Heart right ventricle (tissue), 16 donors: ENCODE measurements around the gene PCTP. TPM values are rescaled to one million over a fixed set of nuclear protein-coding genes. Genes with fewer than 3 reads are reported as not detected.

Experiments
- ATAC-seq, 8 donors: fragments of 200-7000 bp; cut with Tn5 transposase; one replicate each; pipeline ENCODE4 v1.9.1; 2020; ENCODE audit warnings: mild to moderate bottlenecking in 8 of 8, moderate library complexity in 8 of 8, moderate number of reproducible peaks in 1 of 8
- DNase-seq, 2 donors: peaks; one replicate each; pipeline ENCODE4 v3.0.0-alpha.2; 2020
- H3K27ac ChIP-seq, 10 donors: fragments of 200-600 bp; sonication (generic) in 2 of 10; one replicate each; pipeline versions ENCODE4 v1.5.0 to v1.8.0; 2020 to 2022; ENCODE audit warnings: mild to moderate bottlenecking in 3 of 10
- H3K27me3 ChIP-seq, 7 donors: fragments of 200-600 bp; one replicate each; pipeline ENCODE4 v1.8.0; 2021 to 2022; ENCODE audit warnings: mild to moderate bottlenecking in 2 of 7
- H3K36me3 ChIP-seq, 9 donors: fragments of 200-600 bp; sonication (generic) in 1 of 9; one replicate each; pipeline versions ENCODE4 v1.5.0 to v1.8.0; 2020 to 2022; ENCODE audit warnings: mild to moderate bottlenecking in 2 of 9
- H3K4me1 ChIP-seq, 9 donors: fragments of 200-600 bp; sonication (generic) in 1 of 9; one replicate each; pipeline versions ENCODE4 v1.5.0 to v1.8.0; 2020 to 2022; ENCODE audit warnings: mild to moderate bottlenecking in 4 of 9
- H3K4me3 ChIP-seq, 10 donors: fragments of 200-600 bp; sonication (generic) in 2 of 10; one replicate each; pipeline versions ENCODE4 v1.5.0 to v1.8.0; 2020 to 2022; ENCODE audit warnings: mild to moderate bottlenecking in 7 of 10, moderate library complexity in 2 of 10
- H3K9me3 ChIP-seq, 11 donors: fragments of 200-600 bp in 10 of 11; sonication (generic) in 2 of 11; one replicate each; pipeline versions ENCODE4 v1.5.0 to v1.8.0; 2013 to 2022; ENCODE audit warnings: mild to moderate bottlenecking in 2 of 11, control low read depth in 1 of 11, moderate library complexity in 1 of 11
- WGBS, 2 donors: extraction: QIAGEN DNeasy Blood & Tissue Kit; methylation state at CpG; one replicate each; pipeline ENCODE4 v1.1.7; 2013; ENCODE audit warnings: inconsistent platforms in 1 of 2; 5-methylcytosine and 5-hydroxymethylcytosine counted together
- intact Hi-C, 10 donors: fragments of 100-400 bp; cut with DNase I; formaldehyde crosslinking; loops; one replicate each; pipeline versions ENCODE4 v1.11.1 to v1.14.2; 2022
- polyA plus RNA-seq, 2 donors: library from polyadenylated mRNA; stranded (reverse); fragments of 200-250 nt; gene quantifications; one replicate each; pipeline ENCODE4 v1.2.3, GENCODE V29; 2013
- total RNA-seq, 10 donors: library from RNA; stranded (reverse); fragmentation: NEBNext Ultra II Directional in 3 of 10; extraction: Animal tissue kit (Norgen Biotek cat#: 25700) in 3 of 10; gene quantifications; one replicate each; pipeline versions ENCODE4 v1.2.1 to v1.2.4, GENCODE V29; 2021 to 2023
- TF ChIP-seq, protein P1 (sequence below), 9 donors: fragments of 200-600 bp; sonication (generic) in 2 of 9; IDR thresholded peaks; one replicate each; pipeline versions ENCODE4 v1.5.0 to v1.8.0; 2021 to 2022; ENCODE audit warnings: antibody characterized with exemption in 9 of 9, mild to moderate bottlenecking in 5 of 9, moderate library complexity in 1 of 9
- donor health status: Arrhythmogenic right ventricular cardiomyopathy.
- donor health status: ischemic (EF 13 %, LVEDD 7.1; RV severe dilation, severe dysfunction).
- donor health status: healthy with polysubstance abuse.
- donor health status: DM: no; HTN: yes; CAD: no.
- donor health status: DM: no; HTN: no; CAD: no.
- donor health status: ischemic (EF 25% LVEDD 6.9; RV normal size, moderate dysfunction).
- donor health status: ischemic (EF 25% LVEDD 5.7; RV mildly dilated, moderate dysfunction).
- donor health status: healthy.
- donor health status: DM: yes; HTN: yes; CAD: no.
- donor health status: Ischemic cardiomyopathy.
- donor health status: ischemic (EF 35%, LVEDD 5.7; RV mildly dilated, moderate dysfunction).
- donor health status: nonischemic (EF 11% LVEDD 7.7; RV severe dilation, severe dysfunction).
- donor health status: DM: yes; HTN: yes; CAD: no.
- donor health status: PGD.
- donor health status: ischemic (EF 29% LVEDD 5.4; RV normal size, mild dysfunction).
- donor health status: nonischemic (EF 23%, LVEDD 6.1; RV moderate dilation, normal function).

PCTP gene
- total and polyA plus RNA-seq, 12 donors, result 11.8 to 23.3 (median 18.5) TPM

DNA sequence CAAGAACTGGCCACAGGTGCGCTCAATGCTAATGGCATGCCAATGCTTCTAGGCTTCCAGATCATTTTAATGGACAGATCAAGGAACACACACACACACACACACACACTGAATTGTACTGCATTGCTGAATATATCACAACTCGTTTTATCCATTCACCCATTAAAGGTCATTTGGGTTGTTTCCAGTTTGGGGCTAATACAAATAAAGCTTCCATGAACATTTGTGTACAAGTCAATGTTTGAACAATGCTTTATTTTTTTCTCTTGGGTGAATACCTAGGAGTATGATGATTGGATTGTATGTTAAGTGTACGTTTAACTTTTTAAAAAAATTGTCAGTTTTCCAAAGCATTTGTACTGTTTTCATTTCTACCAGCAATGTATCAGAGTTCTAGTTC, 3.6 kb upstream of the PCTP start:
- no peak overlapping the region for H3K27ac ChIP-seq
- ATAC-seq, result no peak
- H3K4me3 ChIP-seq, result no peak overlapping the region
- intact Hi-C loops, result no loop called here
- TF ChIP-seq, protein P1, sequence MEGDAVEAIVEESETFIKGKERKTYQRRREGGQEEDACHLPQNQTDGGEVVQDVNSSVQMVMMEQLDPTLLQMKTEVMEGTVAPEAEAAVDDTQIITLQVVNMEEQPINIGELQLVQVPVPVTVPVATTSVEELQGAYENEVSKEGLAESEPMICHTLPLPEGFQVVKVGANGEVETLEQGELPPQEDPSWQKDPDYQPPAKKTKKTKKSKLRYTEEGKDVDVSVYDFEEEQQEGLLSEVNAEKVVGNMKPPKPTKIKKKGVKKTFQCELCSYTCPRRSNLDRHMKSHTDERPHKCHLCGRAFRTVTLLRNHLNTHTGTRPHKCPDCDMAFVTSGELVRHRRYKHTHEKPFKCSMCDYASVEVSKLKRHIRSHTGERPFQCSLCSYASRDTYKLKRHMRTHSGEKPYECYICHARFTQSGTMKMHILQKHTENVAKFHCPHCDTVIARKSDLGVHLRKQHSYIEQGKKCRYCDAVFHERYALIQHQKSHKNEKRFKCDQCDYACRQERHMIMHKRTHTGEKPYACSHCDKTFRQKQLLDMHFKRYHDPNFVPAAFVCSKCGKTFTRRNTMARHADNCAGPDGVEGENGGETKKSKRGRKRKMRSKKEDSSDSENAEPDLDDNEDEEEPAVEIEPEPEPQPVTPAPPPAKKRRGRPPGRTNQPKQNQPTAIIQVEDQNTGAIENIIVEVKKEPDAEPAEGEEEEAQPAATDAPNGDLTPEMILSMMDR (IDR thresholded peaks at IDR 0.05), result no peak
- no peak for DNase-seq
- no peaks in the 10 kb centered on the region for H3K9me3 ChIP-seq
- WGBS, 2 donors, result 57 to 72% methylated on average over 3 of the region's 3 CpGs
- H3K27me3 ChIP-seq, result no peaks in the 10 kb centered on the region
- H3K4me1 ChIP-seq, result peaks cover 4 to 12% (median 8%) of the 10 kb centered on the region in 9 donors
- H3K36me3 ChIP-seq, result no peaks in the 10 kb centered on the region

DNA sequence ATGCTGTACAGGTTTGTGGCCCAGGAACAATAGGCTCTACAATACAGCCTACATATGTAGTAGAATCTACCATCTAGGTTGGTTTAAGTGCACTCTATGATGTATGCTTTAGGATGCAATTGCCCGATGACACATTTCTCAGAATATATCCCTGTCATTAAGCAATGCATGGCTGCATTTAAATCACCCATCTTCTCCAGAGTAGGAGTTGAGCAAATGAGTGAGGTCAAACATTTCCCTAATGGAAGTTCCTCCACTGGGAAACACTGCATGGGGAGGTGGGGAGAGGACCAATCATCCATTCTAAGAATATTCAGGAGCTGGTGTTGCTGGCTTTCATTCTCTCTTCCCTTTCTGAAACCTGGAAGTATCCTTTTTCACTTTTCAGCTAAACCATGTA, 2.0 kb upstream of the PCTP start:
- intact Hi-C loops, result no loop called here
- peaks cover 0 to 8% (median 0%) of the 10 kb centered on the region in 9 donors for H3K36me3 ChIP-seq
- 93 to 94% methylated on average over 1 of the region's 1 CpG for WGBS, 2 donors
- DNase-seq (no peak), ATAC-seq (no peak)
- TF ChIP-seq, protein P1 (IDR thresholded peaks at IDR 0.05), result no peak
- H3K27me3 ChIP-seq, result no peaks in the 10 kb centered on the region
- no peak overlapping the region for H3K4me3 ChIP-seq
- no peaks in the 10 kb centered on the region for H3K9me3 ChIP-seq
- H3K4me1 ChIP-seq, result peaks cover 6 to 22% (median 17%) of the 10 kb centered on the region in 9 donors
- H3K27ac ChIP-seq, result no peak overlapping the region

DNA sequence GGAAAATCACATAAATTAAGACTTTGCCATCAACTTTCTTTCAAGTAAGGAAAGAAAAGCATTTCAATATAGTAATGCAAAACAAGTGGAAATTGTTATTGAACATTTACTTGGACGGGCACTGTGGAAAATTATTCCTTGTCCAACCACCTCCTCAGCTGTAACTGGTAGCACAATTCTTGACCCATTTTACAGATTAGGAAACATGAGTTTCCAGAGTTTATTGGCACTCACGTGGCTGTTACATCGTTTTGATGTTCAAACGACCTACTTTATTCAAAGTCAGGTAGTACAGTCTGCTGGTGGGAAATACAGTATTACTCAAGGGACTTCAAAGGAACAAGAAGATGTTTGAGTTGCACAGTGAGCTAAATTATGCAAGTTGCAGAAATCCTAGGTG, 866 bp upstream of the PCTP start:
- H3K36me3 ChIP-seq, result peaks cover 0 to 17% (median 0%) of the 10 kb centered on the region in 9 donors
- intact Hi-C loops, result loop anchor here in 2 of 10 donors (10.0 kb wide), 2 partner anchors 325 to 335 kb away; partner anchors contain the start of gene MMD (in 1 of the 2)
- peaks cover 6 to 25% (median 17%) of the 10 kb centered on the region in 9 donors for H3K4me1 ChIP-seq
- H3K4me3 ChIP-seq, result no peak overlapping the region
- DNase-seq (no peak), ATAC-seq (no peak)
- no peaks in the 10 kb centered on the region for H3K9me3 ChIP-seq
- no peak overlapping the region for H3K27ac ChIP-seq
- TF ChIP-seq, protein P1 (IDR thresholded peaks at IDR 0.05), result no peak
- WGBS, 2 donors, result 80 to 82% methylated on average over 4 of the region's 4 CpGs
- no peaks in the 10 kb centered on the region for H3K27me3 ChIP-seq

DNA sequence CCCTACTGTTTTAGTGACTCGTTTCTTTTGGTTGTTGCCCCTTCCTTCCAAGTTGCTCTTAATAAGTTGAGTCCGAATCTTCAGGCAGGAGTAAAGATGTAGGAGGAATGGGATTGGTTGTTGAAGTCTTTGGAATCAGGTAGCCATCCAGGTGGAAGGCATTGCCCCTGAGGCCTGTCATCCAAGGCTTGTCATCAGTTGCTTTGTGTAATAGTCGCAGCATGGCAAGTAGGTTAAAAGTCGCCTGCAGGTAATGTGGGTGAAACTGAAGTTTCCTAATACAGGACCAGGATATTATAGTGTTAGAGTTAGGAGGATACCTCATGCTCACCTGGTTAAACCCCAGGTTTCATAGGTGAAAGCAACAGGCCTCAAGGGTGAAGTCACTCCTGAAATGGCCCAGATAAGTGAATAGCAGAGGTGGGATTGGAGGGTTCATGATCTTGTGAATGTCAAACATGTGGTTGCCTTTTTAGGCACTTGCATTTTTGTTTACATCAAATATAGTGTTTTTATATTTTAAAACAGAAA, 934 bp downstream of the PCTP start:
- 62 to 64% methylated on average over 4 of the region's 4 CpGs for WGBS, 2 donors
- ATAC-seq (no peak), DNase-seq (no peak)
- H3K36me3 ChIP-seq, result peaks cover 0 to 17% (median 0%) of the 10 kb centered on the region in 9 donors
- no peaks in the 10 kb centered on the region for H3K9me3 ChIP-seq
- intact Hi-C loops, result loop anchor here in 2 of 10 donors (10.0 kb wide), 2 partner anchors 327 to 337 kb away; partner anchors contain the start of gene MMD (in 1 of the 2)
- H3K27ac ChIP-seq, result peak overlapping the region; percentile 85 to 96 (median 94)
- H3K27me3 ChIP-seq, result no peaks in the 10 kb centered on the region
- peaks cover 6 to 25% (median 17%) of the 10 kb centered on the region in 9 donors for H3K4me1 ChIP-seq
- H3K4me3 ChIP-seq, result peak overlapping the region; percentile 74 to 93 (median 81)
- TF ChIP-seq, protein P1 (IDR thresholded peaks at IDR 0.05), result no peak
